Rectal smooth muscle tissue (tissue), 1 donor: ENCODE data around the gene CDK16.

Experiments
- H3K27ac ChIP-seq: one replicate; pipeline ENCODE4 v1.7.0; 2013; ENCODE audit warnings: low read depth, low read length, inconsistent platforms
- H3K27me3 ChIP-seq: one replicate; pipeline ENCODE4 v1.7.0; 2013; ENCODE audit warnings: low read length; ENCODE audit not compliant: control insufficient read depth, insufficient read depth
- H3K36me3 ChIP-seq: one replicate; pipeline ENCODE4 v1.7.0; 2013; ENCODE audit warnings: low read length; ENCODE audit not compliant: control insufficient read depth, insufficient read depth
- H3K4me1 ChIP-seq: one replicate; pipeline ENCODE4 v1.7.0; 2013; ENCODE audit warnings: low read length; ENCODE audit not compliant: control insufficient read depth, insufficient read depth
- H3K4me3 ChIP-seq: one replicate; pipeline ENCODE4 v1.7.0; 2013; ENCODE audit warnings: low read length
- H3K9ac ChIP-seq: one replicate; pipeline ENCODE4 v1.7.0; 2013; ENCODE audit warnings: low read length

CDK16 gene

GRCh38 chrX:47201345-47201944 is 17.0 kb upstream of the CDK16 start:
- Histone ChIP-seq H3K4me3 (no peak overlapping the region), H3K4me1 (peaks cover 7% of the 10 kb centered on the region), H3K27me3 (no peaks in the 10 kb centered on the region), H3K27ac (no peak overlapping the region), H3K36me3 (peaks cover 71% of the 10 kb centered on the region), H3K9ac (no peak overlapping the region)

- no peak overlapping the region for H3K4me3 ChIP-seq
- H3K27ac ChIP-seq = no peak overlapping the region
- no peaks in the 10 kb centered on the region for H3K27me3 ChIP-seq
- no peak overlapping the region for H3K9ac ChIP-seq
- H3K4me1 ChIP-seq = peaks cover 2% of the 10 kb centered on the region
- H3K36me3 ChIP-seq = peaks cover 70% of the 10 kb centered on the region
These were observed 16.2 kb upstream of the CDK16 start for GRCh38 chrX:47202316-47202715.

- Histone ChIP-seq H3K4me1 (peaks cover under 1% of the 10 kb centered on the region), H3K4me3 (no peak overlapping the region), H3K27ac (no peak overlapping the region), H3K9ac (no peak overlapping the region), H3K27me3 (no peaks in the 10 kb centered on the region), H3K36me3 (peaks cover 70% of the 10 kb centered on the region)
These were observed 15.6 kb upstream of the CDK16 start for GRCh38 chrX:47202877-47203276.

GRCh38 chrX:47204970-47205369 is 13.5 kb upstream of the CDK16 start:
- Histone ChIP-seq H3K27me3 (no peaks in the 10 kb centered on the region), H3K4me3 (no peak overlapping the region), H3K4me1 (no peaks in the 10 kb centered on the region), H3K36me3 (peaks cover 63% of the 10 kb centered on the region), H3K27ac (no peak overlapping the region), H3K9ac (no peak overlapping the region)

GRCh38 chrX:47206316-47206715 is 12.2 kb upstream of the CDK16 start:
- Histone ChIP-seq H3K9ac (no peak overlapping the region), H3K27me3 (no peaks in the 10 kb centered on the region), H3K4me1 (no peaks in the 10 kb centered on the region), H3K36me3 (peaks cover 64% of the 10 kb centered on the region), H3K27ac (no peak overlapping the region), H3K4me3 (no peak overlapping the region)

GRCh38 chrX:47208108-47208507 is 10.4 kb upstream of the CDK16 start:
- Histone ChIP-seq H3K27ac (no peak overlapping the region), H3K36me3 (peaks cover 63% of the 10 kb centered on the region), H3K4me1 (no peaks in the 10 kb centered on the region), H3K27me3 (no peaks in the 10 kb centered on the region), H3K9ac (no peak overlapping the region), H3K4me3 (no peak overlapping the region)

GRCh38 chrX:47209508-47210238 is 8.8 kb upstream of the CDK16 start:
- H3K27ac ChIP-seq = no peak overlapping the region
- H3K9ac ChIP-seq = no peak overlapping the region
- H3K4me1 ChIP-seq = no peaks in the 10 kb centered on the region
- H3K4me3 ChIP-seq = no peak overlapping the region
- peaks cover 64% of the 10 kb centered on the region for H3K36me3 ChIP-seq
- no peaks in the 10 kb centered on the region for H3K27me3 ChIP-seq

- no peak overlapping the region for H3K4me3 ChIP-seq
- H3K9ac ChIP-seq = no peak overlapping the region
- H3K27ac ChIP-seq = no peak overlapping the region
- peaks cover 74% of the 10 kb centered on the region for H3K36me3 ChIP-seq
- no peaks in the 10 kb centered on the region for H3K27me3 ChIP-seq
- no peaks in the 10 kb centered on the region for H3K4me1 ChIP-seq
These were observed 7.6 kb upstream of the CDK16 start for GRCh38 chrX:47210661-47211425.

GRCh38 chrX:47212381-47213293 is 5.8 kb upstream of the CDK16 start:
- Histone ChIP-seq H3K36me3 (peaks cover 71% of the 10 kb centered on the region), H3K27ac (no peak overlapping the region), H3K9ac (no peak overlapping the region), H3K4me1 (peaks cover 8% of the 10 kb centered on the region), H3K27me3 (no peaks in the 10 kb centered on the region), H3K4me3 (no peak overlapping the region)

GRCh38 chrX:47214435-47215077 is 3.9 kb upstream of the CDK16 start:
- Histone ChIP-seq H3K27ac (no peak overlapping the region), H3K4me1 (peaks cover 8% of the 10 kb centered on the region), H3K4me3 (no peak overlapping the region), H3K9ac (no peak overlapping the region), H3K27me3 (no peaks in the 10 kb centered on the region), H3K36me3 (peaks cover 64% of the 10 kb centered on the region)

GRCh38 chrX:47215291-47215900 is 3.1 kb upstream of the CDK16 start:
- peaks cover 56% of the 10 kb centered on the region for H3K36me3 ChIP-seq
- no peak overlapping the region for H3K27ac ChIP-seq
- H3K9ac ChIP-seq = no peak overlapping the region
- peaks cover 14% of the 10 kb centered on the region for H3K4me1 ChIP-seq
- H3K27me3 ChIP-seq = no peaks in the 10 kb centered on the region
- H3K4me3 ChIP-seq = no peak overlapping the region
